ENCODE measurements around the gene IL23R. TPM values are rescaled to one million over a fixed set of nuclear protein-coding genes. Genes with fewer than 3 reads are reported as not detected.
A peak's percentile ranks its signal among the peaks of the same experiment; 100 is the strongest.

The IL23R gene
- total RNA-seq, 4 donors from 2014 or later = not detected

DNA sequence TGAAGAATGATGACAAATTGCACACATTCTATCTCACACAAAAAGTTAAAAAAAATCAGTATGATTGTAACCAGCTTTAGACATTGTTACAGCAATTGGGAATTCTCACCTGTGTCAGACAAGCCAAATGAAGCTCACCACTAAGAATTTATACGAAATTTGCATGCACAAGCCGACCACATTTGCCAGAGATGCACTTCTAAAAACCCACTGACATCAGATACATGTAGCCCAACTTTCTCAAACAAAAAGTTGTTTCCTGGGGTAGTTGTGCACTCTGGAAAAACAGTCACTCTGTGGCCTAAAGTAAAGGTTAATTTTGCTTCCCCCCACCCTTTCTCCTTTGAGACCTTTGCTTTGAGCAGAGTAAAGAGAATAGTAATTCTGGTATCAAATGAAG, 73.5 kb downstream of the IL23R start:
- TF ChIP-seq POLR2A (IDR thresholded peaks at IDR 0.05) = no peak
- TF ChIP-seq, protein P1, sequence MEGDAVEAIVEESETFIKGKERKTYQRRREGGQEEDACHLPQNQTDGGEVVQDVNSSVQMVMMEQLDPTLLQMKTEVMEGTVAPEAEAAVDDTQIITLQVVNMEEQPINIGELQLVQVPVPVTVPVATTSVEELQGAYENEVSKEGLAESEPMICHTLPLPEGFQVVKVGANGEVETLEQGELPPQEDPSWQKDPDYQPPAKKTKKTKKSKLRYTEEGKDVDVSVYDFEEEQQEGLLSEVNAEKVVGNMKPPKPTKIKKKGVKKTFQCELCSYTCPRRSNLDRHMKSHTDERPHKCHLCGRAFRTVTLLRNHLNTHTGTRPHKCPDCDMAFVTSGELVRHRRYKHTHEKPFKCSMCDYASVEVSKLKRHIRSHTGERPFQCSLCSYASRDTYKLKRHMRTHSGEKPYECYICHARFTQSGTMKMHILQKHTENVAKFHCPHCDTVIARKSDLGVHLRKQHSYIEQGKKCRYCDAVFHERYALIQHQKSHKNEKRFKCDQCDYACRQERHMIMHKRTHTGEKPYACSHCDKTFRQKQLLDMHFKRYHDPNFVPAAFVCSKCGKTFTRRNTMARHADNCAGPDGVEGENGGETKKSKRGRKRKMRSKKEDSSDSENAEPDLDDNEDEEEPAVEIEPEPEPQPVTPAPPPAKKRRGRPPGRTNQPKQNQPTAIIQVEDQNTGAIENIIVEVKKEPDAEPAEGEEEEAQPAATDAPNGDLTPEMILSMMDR (IDR thresholded peaks at IDR 0.05) = no peak
- no peak overlapping the region for H3K4me3 ChIP-seq (replicated peaks in 1 of 3)
- no peaks in the 10 kb centered on the region for H3K9me3 ChIP-seq
- WGBS, 2 donors = 68 to 79% methylated on average over 2 of the region's 2 CpGs
- no peaks in the 10 kb centered on the region for H3K4me1 ChIP-seq
- no peak for DNase-seq
- intact Hi-C loops (cut with DNase I) = no loop called here
- no peaks in the 10 kb centered on the region for H3K36me3 ChIP-seq
- no peaks in the 10 kb centered on the region for H3K27me3 ChIP-seq
- no peak overlapping the region for H3K27ac ChIP-seq

DNA sequence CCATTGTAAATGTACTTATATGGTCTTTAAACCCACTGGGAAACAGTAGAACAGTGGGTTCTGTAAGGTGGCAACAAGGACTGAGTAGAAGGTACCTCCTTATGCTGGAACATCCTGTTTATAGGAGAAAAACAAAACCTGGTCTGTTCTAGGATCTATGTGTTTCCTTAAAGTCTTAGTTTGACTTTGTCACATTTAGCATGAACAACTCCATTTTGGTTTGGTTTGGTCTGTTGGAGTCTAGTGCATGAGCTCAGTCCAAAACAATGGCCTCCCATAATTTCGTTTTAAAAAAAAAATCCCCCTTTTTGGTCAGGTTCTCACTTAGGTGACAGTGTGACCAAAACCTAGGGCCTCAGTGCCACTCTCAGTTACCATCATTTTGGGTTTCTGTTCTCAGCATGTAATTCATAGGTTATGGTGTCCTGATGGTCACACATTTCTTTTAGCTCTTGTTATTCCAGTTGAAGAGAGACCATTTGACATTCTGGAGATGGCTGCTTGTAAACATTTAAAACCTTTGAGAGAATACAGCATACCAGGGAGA, 75.0 kb downstream of the IL23R start:
- no peaks in the 10 kb centered on the region for H3K36me3 ChIP-seq
- no peak overlapping the region for H3K27ac ChIP-seq
- intact Hi-C loops (cut with DNase I) = no loop called here
- no peak overlapping the region for H3K4me3 ChIP-seq (replicated peaks in 1 of 3)
- DNase-seq = no peak
- no peaks in the 10 kb centered on the region for H3K9me3 ChIP-seq
- no peaks in the 10 kb centered on the region for H3K27me3 ChIP-seq
- 50 to 83% methylated on average over 1 of the region's 1 CpG for WGBS, 2 donors
- H3K4me1 ChIP-seq = no peaks in the 10 kb centered on the region
- TF ChIP-seq POLR2A (IDR thresholded peaks at IDR 0.05) = no peak
- TF ChIP-seq, protein P1 (IDR thresholded peaks at IDR 0.05) = no peak

DNA sequence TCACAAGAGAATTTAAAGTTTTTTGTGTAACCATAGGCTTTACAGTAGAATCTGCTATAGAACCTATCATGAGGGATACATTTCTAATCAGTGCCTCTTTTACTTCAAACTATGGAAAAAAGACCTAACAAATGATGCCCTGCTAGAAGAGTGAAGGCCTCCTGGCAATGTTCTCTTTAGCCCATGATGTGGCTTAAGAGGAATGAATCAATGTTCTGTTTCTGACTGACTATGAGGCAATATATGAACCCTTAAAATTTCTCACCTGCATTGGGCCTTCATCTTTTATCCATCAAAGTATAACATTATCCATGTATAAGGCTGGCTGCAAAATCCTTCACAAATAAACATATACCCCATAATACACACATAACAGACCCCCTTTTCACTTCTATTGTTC, 75.8 kb downstream of the IL23R start:
- no peak overlapping the region for H3K27ac ChIP-seq

DNA sequence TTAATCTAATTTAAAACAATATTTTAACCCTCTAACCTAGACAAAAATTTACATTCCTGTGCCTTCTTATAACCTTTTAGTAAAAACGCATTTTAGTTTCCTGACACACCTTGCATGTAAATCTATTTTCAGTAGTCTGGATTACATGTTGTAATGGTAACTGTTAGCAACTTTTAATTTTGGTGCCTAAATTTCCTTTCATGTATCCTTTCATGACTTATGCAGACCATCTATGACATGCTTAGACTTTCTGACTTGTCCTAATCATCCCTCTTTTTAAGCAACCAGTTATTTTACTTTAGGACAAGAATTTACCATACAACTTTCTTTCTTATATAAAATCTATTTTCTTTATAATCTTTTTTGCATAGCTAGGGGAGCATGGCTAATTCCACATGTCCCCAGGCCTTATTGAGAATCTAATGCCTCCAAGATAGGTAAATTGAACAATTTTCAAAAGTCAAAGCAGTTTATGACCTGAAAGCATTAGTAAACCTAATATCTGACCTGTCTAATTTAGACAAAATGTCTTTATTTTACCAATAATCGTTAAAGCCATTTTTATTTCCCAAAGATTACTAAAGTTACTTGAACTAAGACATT, 83.9 kb downstream of the IL23R start:
- Histone ChIP-seq H3K27ac (no peak overlapping the region), H3K4me3 (replicated peaks in 1 of 3) (no peak overlapping the region), H3K27me3 (no peaks in the 10 kb centered on the region), H3K36me3 (no peaks in the 10 kb centered on the region), H3K9me3 (no peaks in the 10 kb centered on the region), H3K4me1 (no peaks in the 10 kb centered on the region)
- WGBS, 2 donors = 83 to 89% methylated on average over 2 of the region's 2 CpGs
- no peak for TF ChIP-seq POLR2A (IDR thresholded peaks at IDR 0.05)
- TF ChIP-seq, protein P1 (IDR thresholded peaks at IDR 0.05) = no peak
- DNase-seq = no peak
- intact Hi-C loops (cut with DNase I) = no loop called here

More for the DNA sequence above, 75.8 kb downstream of the IL23R start:
- TF ChIP-seq POLR2A (IDR thresholded peaks at IDR 0.05) = no peak
- TF ChIP-seq, protein P1 (IDR thresholded peaks at IDR 0.05) = no peak
- intact Hi-C loops (cut with DNase I) = no loop called here
- H3K36me3 ChIP-seq = no peaks in the 10 kb centered on the region
- H3K27me3 ChIP-seq = no peaks in the 10 kb centered on the region
- no peak overlapping the region for H3K4me3 ChIP-seq (replicated peaks in 1 of 3)
- H3K9me3 ChIP-seq = no peaks in the 10 kb centered on the region
- no peaks in the 10 kb centered on the region for H3K4me1 ChIP-seq
- DNase-seq = no peak

DNA sequence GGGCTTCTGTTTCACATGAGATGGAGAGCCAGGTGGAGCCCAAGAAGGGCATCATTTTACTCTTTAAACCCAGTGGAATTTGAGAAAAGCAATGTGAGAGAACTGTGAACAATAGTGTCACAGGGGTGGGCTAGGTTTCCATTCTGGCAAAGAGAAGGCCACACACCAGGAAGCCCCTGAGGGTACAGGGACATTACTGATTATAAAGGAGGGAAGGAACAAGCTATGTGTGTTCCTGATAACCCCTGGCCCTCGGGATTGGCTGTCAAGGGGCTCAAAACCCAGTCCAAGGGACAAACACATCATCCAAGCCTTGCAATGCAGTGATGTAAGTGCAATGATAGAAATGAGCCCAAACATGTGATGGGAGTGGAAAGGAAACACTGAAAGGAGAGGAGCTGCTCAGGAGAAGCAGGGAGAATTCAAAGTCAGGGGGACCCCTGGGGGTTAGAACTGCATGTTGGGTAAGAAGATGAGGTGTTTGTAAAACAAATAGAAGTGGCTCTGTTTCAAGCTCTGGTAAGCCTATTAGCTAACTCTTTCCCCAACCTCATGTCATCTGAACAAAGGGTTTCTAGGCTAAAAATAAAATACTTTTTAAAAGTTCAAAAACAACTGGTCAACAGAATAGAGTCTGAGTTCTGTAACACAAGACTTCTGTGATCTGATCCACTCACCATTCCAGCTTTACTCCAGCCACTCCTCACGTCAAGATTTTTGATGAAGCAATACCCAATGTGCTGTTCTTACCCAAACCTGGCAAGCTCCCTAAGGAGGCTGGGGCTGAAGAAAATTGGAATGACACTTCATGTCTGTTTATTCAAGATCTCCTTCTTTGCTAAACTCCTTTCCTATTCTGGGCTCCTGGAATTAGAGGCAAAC, 90.3 kb downstream of the IL23R start:
- TF ChIP-seq, protein P1 (IDR thresholded peaks at IDR 0.05) = no peak
- no peak for TF ChIP-seq POLR2A (IDR thresholded peaks at IDR 0.05)
- intact Hi-C loops (cut with DNase I) = no loop called here
- no peaks in the 10 kb centered on the region for H3K36me3 ChIP-seq
- H3K27ac ChIP-seq = no peak overlapping the region
- no peaks in the 10 kb centered on the region for H3K9me3 ChIP-seq
- peak; percentile 47 to 55 for DNase-seq
- no peak overlapping the region for H3K4me3 ChIP-seq (replicated peaks in 1 of 3)
- WGBS, 2 donors = 35 to 42% methylated on average over 2 of the region's 2 CpGs
- H3K27me3 ChIP-seq = no peaks in the 10 kb centered on the region
- H3K4me1 ChIP-seq = no peaks in the 10 kb centered on the region
